Measurements from ENCODE around the gene CYP27B1. TPM values are rescaled to one million over a fixed set of nuclear protein-coding genes. Genes with fewer than 3 reads are reported as not detected.

The CYP27B1 gene
- total RNA-seq, 1 donor from 2014 or later = not detected

DNA sequence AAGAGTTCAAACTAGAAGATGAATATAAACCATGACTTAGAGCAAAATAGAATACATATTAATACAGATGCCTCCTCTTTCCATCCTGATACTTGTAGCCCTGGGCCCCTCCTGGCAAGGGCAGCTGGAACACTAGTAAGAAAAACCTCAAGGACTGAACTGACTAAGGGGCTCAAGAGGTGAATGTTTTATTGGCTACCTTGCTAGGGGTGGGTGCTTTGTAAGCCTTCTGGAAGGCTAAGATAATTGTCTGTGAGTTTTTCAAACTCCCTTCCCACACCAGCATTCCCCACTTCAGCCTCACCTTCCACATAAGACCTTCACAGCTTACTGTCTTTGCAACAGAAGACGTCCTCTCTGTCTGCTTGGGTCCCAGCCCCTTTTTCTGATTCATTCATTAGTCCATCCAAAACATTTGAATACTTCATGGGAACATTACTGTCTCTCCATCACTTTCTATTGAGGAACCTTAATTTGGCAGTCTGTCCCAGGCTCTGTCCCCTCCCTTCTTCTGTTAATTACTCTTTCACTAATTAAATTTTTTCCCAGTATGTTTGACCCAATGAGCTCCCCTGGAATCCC lies 13.0 kb downstream of the CYP27B1 start:
- DNase-seq (ENCODE audit: low spot score in 2 of 2) (no peak), FAIRE-seq (no peak)

DNA sequence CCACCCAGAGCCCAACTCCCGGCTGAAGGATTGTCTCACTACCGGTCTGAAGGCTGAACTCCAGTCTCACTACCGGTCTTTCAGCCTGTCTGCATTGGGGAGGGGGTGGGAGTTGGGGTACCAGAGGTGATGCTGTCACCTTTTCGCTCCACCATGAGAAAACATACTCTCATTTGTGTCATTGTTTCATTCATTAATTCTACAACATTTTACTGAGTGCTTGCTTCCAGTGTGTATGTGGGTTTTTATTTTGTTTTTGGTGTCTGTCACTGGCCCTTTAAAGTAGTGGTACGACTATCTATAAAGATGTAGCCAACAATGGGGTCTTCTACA lies 14.2 kb downstream of the CYP27B1 start:
- FAIRE-seq (no peak), DNase-seq (ENCODE audit: low spot score in 2 of 2) (no peak)

GRCh38 chr12:57751788-57752667 lies 14.8 kb downstream of the CYP27B1 start, which contains the start of gene CDK4:
Gene CDK4 (minus strand): TSS chr12:57752310. CDS start chr12:57751717, 593 bp downstream.
- DNase-seq (ENCODE audit: low spot score in 2 of 2) (peak; percentile 98 to 99), FAIRE-seq (no peak)

- FAIRE-seq (no peak), DNase-seq (ENCODE audit: low spot score in 2 of 2) (no peak)
Observed at GRCh38 chr12:57751432-57751787, 15.5 kb downstream of the CYP27B1 start.

DNA sequence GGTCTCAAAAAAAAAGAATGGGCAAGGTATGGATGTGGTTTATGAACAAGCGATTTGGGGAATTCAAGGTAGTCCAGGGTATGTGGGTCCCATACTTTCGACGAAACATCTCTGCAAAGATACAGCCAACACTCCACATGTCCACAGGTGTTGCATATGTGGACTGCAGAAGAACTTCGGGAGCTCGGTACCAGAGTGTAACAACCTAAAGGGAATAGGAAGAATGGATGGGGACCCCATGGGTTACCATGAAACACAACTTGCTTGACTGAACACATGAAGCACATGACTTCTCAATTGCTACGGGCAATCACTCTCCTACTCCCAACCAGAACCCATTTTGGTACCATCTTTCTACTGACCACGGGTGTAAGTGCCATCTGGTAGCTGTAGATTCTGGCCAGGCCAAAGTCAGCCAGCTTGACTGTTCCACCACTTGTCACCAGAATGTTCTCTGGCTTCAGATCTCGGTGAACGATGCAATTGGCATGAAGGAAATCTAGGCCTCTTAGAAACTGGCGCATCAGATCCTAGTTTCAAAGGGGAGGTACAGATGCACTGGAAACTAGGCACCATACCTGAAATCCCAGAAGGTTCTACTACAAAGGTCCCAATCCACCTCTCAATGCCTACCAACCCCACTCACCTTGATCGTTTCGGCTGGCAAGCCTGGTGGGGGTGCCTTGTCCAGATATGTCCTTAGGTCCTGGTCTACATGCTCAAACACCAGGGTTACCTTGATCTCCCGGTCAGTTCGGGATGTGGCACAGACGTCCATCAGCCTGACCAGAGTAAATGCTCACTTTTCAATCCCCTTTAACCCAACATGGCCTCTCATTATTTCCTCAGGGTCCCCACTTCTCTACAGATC lies 16.1 kb downstream of the CYP27B1 start:
- DNase-seq (ENCODE audit: low spot score in 2 of 2) (no peak), FAIRE-seq (no peak)

- FAIRE-seq (no peak), DNase-seq (ENCODE audit: low spot score in 2 of 2) (no peak)
Observed at GRCh38 chr12:57749061-57749460, 17.8 kb downstream of the CYP27B1 start.

DNA sequence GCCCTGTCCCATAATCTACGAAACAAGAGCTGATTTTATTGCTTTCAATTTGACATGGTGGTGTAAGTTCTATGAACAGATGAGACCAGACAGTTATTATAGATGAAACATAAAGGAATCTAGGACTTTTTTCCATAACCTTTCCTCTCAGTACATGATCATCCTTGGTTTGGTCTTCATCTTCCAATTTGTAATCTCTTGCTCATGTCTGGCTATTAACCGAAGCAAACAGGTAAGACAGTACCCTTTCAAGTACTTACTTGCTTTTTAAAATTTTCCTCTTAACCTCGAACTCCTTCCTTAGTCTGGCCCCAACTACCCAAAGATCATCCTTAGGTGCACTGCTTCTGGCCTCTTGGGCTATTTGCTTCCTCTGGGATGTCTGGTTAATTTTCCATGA lies 20.9 kb downstream of the CYP27B1 start:
- DNase-seq (ENCODE audit: low spot score in 2 of 2) = no peak
- FAIRE-seq = no peak

GRCh38 chr12:57745485-57745881 lies 21.4 kb downstream of the CYP27B1 start:
- no peak for DNase-seq (ENCODE audit: low spot score in 2 of 2)
- FAIRE-seq = no peak

GRCh38 chr12:57744777-57745484 lies 21.9 kb downstream of the CYP27B1 start, which contains the start of gene TSPAN31:
Gene TSPAN31 (plus strand): TSS chr12:57745039. CDS start chr12:57745155, 116 bp downstream.
- DNase-seq (ENCODE audit: low spot score in 2 of 2) = peak; percentile 89 to 94
- FAIRE-seq = no peak

- FAIRE-seq (no peak), DNase-seq (ENCODE audit: low spot score in 2 of 2) (peak; percentile 58 to 77)
Observed at GRCh38 chr12:57744194-57744776, 22.6 kb downstream of the CYP27B1 start.

GRCh38 chr12:57743769-57744168 lies 23.1 kb downstream of the CYP27B1 start:
- FAIRE-seq (no peak), DNase-seq (ENCODE audit: low spot score in 2 of 2) (no peak)

GRCh38 chr12:57741844-57742738 lies 24.8 kb downstream of the CYP27B1 start:
- FAIRE-seq = no peak
- no peak for DNase-seq (ENCODE audit: low spot score in 2 of 2)

- FAIRE-seq = no peak
Observed at GRCh38 chr12:57741413-57741789, 25.5 kb downstream of the CYP27B1 start.

GRCh38 chr12:57740656-57741412 lies 26.0 kb downstream of the CYP27B1 start:
- DNase-seq (ENCODE audit: low spot score in 2 of 2) (no peak), FAIRE-seq (no peak)

More at GRCh38 chr12:57741413-57741789, 25.5 kb downstream of the CYP27B1 start:
- no peak for DNase-seq (ENCODE audit: low spot score in 2 of 2)

DNA sequence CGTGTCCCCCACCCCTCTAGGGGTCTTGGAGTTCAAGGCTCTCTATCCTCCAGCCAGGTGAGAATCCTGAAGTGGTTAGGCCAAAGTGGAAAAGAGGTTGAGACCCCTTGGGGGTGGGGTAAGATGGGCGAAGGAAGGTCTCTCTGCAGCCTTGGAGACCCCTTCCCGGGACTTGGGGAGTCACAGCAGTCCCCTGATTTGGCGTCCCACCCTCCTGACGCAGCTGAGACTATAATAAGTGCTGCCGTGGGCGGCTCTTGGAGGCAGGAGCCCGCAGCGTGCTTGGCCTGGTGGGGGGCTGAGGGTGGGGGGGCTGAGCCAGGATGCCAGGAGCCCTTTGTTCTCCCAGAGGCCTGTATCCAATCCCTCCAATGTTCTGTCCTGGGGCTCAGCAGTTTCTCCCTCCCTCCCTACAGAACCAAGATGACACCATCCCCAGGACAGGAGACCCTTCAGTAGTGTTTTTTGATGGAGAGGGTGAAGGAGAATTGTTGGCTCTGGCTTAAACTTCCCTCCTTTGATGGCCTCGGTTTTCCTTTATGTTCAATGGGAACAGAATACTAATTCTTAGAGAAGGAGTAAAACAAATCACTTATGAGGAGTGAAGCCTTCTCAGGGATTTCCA lies 26.9 kb downstream of the CYP27B1 start:
- DNase-seq (ENCODE audit: low spot score in 2 of 2) = no peak
- no peak for FAIRE-seq

DNA sequence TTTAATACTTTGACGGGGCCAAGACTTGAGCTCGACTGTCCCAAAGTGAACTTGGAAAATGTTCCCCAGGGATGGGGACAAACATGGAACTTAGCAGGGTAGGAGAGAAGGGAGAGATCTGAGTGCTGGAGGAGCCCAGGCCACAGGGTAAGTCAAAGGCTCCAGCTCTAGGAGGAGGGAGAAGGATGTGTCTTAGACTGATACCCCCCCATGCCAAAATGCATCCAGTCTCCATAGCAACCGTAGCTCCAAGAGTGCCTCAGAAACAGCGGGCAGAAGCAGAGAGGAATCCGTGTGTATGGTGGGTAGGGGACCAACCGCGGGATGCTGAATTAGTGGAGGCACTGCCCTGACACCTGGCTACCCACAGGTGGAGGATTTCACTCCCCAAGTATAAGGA lies 27.5 kb downstream of the CYP27B1 start:
- DNase-seq (ENCODE audit: low spot score in 2 of 2) (no peak), FAIRE-seq (no peak)

DNA sequence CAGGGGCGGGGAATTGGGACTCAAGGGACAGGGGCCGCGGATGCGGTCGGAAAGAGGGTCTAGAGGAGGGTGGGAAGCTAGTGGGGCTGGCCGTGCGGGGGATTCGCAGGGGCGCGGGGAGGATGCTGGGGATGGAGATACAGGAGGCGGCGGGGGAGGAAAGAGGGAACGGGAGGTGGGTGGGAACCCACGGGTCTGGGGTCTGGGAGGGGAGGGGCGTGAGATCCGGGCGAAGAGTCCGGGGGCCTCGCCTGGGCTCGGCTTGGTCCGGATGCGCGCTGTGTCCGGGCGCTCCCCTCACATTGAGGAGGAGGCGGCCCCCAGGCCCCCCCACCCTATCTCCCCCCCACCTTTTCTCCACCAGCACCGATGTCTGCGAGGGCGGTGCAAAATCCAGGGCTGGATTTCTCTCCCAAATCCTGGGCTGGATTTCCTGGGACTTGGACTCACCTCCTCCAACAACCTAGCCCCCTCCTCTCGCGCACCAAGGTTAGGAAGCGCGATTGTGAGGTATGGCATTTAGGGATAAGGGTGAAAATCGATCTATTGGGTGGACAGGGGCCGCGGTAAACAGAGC lies 28.1 kb downstream of the CYP27B1 start, which contains the start of gene AGAP2:
AGAP2 (minus strand) TSS at position 82 of the 577 bp plus-strand sequence. CDS start 496 bp downstream, outside the sequence.
- DNase-seq (ENCODE audit: low spot score in 2 of 2) = peak; percentile 58 to 59
- no peak for FAIRE-seq
